GM19099 (cell line): ENCODE results near the gene PSAP.

Experiments
- POLR2A ChIP-seq: IDR thresholded peaks from 3 replicates; pipeline ENCODE4 v1.6.1; 2011; ENCODE audit warnings: low read depth; ENCODE audit not compliant: insufficient read length; ENCODE audit errors: extremely low read depth

PSAP gene

DNA sequence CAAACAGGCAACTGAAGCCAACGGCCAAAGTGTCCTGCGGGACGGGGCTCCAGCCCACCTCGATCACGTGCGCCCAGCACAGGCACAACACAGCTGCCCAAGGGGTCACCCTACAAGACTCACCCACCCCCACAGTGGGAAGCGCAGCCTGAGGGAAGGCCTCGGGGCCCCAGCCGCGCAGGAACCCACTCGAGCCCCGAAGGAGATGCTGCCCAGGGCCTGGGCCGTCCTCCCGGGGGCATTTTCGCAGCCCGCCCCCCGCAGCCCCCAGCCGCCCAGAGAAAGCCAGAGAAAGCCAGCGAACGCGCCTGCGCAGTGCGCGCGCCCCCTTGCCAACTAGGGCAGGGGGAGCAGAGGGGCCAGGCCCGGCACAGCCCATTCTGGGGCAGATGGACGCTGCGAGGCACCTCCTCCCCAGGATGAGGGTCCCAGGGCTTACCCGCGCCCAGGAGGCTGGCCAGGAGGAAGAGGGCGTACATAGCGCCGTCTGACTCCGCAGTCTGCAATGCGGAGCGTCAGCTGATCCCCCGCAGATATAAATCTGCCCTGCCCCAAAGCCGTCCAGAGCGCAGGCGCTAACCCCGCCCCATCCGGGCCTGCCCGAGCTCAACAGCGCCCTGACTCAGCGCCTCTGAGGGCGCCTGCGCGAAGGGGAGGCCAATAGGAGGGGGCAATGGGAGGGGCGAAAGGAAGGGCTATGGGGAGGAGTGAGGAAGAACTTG, at the start of gene PSAP:
TSS of gene PSAP (minus strand) at position 509 of the 722 bp plus-strand sequence. CDS start at position 479, 30 bp downstream.
- TF ChIP-seq POLR2A = peak; percentile 98

DNA sequence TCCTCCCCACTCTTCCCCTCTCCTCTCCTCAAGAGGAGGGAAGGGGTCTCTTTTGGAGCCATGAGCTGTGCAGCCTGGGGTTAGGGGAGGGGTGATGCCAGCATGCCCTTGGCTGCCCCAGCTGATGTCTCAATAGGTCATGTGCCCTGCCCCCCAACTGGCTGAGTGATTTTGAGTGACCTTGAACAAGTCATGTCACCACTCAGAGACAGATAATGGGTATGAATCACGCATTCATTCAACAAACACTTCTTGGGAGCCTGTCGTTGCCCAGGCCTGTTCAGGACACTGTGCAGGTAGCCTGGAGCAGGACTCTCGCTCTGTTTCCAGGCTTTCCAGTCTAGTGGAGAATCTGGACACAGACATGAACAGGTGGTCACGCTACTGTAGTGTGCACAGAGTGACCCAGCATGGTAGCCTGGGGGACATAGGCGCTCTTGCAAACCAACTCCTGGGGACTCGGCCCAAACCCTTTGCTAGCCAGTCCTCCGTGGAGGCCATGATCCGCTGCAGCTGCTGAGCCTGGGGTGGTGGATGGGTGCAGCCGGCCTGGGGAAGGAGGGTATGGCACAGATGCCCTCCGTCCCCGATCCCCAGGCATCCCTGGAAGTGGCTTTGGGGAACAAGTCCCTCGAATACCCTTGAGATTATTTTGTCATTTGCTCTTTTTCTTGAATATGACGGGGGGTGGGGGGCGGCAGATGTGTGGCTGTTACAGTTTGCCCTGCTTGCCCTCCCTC, 49.6 kb upstream of the PSAP start:
- no peak for TF ChIP-seq POLR2A

GRCh38 chr10:71899665-71900412, 48.8 kb upstream of the PSAP start:
- no peak for TF ChIP-seq POLR2A

DNA sequence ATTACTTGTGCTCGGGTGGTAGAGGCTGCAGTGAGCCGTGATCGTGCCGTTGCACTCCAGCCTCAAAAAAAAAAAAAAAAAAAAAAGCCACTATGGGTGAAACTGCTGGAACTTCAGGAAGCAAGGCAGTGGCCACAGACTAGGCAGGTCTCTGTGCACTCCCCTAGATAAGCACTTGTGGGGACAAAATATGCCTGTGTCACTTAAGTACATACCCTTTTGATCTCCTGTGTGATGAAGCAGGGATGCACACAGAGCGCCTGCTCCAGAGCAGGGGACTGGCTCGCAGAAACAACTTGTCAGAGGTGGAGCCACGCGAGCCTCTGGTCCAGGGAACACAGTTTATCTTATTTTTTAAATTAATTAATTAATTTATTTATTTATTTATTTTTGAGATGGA, 42.9 kb upstream of the PSAP start:
- TF ChIP-seq POLR2A = no peak

DNA sequence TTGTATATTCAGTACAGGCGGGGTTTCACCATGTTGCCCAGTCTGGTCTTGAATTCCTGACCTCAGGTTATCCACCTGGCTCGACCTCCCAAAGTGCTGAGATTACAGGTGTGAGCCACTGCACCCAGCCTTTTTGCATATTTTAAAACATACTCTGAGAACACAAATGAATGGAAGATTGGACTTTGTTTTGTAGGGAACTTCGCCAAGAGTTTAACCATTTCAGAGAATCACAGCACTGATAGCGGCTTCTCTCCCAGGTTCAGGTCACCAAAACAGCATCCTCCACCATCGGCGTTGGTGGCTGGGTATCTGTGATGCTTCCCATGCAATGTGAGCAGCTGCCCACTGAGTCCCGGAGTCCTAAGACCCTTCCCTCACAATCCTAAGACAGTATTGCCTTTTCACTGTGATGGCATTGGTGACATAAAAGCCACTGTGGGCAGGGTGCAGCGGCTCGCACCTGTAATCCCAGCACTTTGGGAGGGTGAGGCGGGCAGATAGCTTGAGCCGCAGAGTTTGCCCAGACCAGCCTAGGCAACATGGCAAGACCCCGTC, 42.3 kb upstream of the PSAP start:
- no peak for TF ChIP-seq POLR2A

- no peak for TF ChIP-seq POLR2A
These were observed 40.4 kb upstream of the PSAP start for GRCh38 chr10:71891437-71891836.

DNA sequence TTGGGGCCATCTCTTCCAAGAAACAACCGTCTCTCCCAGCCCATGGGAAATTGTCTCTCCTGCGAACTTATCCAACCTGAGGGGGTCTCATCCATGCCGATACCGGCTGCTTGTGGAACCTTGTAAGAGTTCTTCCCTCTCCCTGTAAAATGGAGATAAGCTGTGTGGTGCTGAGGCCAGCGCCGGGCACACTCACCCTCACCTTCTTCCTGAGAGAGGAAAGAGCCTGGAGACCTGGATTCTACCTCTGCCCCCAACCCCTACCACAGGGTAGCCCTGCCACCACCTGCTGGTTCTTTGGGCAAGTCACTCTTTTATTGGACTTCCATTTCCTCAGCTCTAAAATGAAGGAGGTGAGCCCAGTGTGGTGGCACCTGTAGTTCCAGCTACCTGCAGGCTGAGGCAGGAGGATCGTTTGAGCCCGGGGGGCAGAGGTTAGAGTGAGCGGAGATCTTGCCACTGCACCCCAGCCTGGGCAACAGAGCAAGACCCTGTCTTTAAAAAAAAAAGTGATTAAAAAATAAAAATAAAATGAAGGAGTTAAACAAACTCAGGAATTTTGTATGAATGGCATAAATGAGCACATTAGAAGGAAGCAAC, 38.4 kb upstream of the PSAP start:
- no peak for TF ChIP-seq POLR2A

- TF ChIP-seq POLR2A = peak; percentile 42
These were observed 37.8 kb upstream of the PSAP start for GRCh38 chr10:71888623-71889387.

DNA sequence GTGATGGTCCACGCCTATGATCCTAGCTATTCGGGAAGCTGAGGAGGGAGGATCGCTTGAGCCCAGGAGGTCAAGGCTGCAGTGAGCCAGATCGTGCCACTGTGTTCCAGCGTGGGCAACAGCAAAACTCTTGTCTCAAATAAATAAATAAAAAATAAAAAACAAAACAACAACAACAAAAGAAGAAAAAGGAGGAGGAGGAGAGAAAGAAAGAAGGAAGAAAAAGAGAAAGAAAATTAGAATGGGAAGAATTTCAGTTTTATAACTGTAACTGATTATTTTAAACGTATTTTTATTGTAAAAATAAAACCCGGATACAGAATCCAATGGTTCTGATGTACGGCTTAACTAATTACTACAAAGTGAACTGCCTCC, 37.2 kb upstream of the PSAP start:
- TF ChIP-seq POLR2A = no peak

- no peak for TF ChIP-seq POLR2A
These were observed 36.7 kb upstream of the PSAP start for GRCh38 chr10:71887743-71888142.

GRCh38 chr10:71882813-71883659, 32.0 kb upstream of the PSAP start:
- TF ChIP-seq POLR2A = no peak

GRCh38 chr10:71881647-71882355, 30.8 kb upstream of the PSAP start:
- TF ChIP-seq POLR2A = no peak
